Nephron progenitor cell (in vitro differentiated cells): ENCODE data around the gene COL13A1.

Experiments
- DNase-seq: peaks from one replicate; pipeline ENCODE4 v3.0.0; 2021
- H3K27ac Mint-ChIP-seq: 2 replicates; pipeline ENCODE4 v1.8.0; 2021; ENCODE audit warnings: mild to moderate bottlenecking, moderate library complexity, mixed read lengths
- H3K27me3 Mint-ChIP-seq: 2 replicates; pipeline ENCODE4 v1.8.0; 2021; ENCODE audit warnings: mild to moderate bottlenecking, low read depth, mixed read lengths; ENCODE audit not compliant: poor library complexity
- H3K36me3 Mint-ChIP-seq: 2 replicates; pipeline ENCODE4 v1.8.0; 2021; ENCODE audit warnings: low read depth, mixed read lengths
- H3K4me1 Mint-ChIP-seq: 2 replicates; pipeline ENCODE4 v1.8.0; 2021; ENCODE audit warnings: mixed read lengths
- H3K4me3 Mint-ChIP-seq: 2 replicates; pipeline ENCODE4 v1.8.0; 2021; ENCODE audit warnings: mild to moderate bottlenecking, moderate library complexity, mixed read lengths
- H3K9me3 Mint-ChIP-seq: 2 replicates; pipeline ENCODE4 v1.8.0; 2021; ENCODE audit warnings: mild to moderate bottlenecking, moderate library complexity, mixed read lengths
- TF ChIP-seq, protein P1 (sequence below): fragments of 200-600 bp; sonication (generic); IDR thresholded peaks from 2 replicates; pipeline ENCODE4 v1.5.0; 2021; ENCODE audit warnings: antibody characterized with exemption

The COL13A1 gene

DNA sequence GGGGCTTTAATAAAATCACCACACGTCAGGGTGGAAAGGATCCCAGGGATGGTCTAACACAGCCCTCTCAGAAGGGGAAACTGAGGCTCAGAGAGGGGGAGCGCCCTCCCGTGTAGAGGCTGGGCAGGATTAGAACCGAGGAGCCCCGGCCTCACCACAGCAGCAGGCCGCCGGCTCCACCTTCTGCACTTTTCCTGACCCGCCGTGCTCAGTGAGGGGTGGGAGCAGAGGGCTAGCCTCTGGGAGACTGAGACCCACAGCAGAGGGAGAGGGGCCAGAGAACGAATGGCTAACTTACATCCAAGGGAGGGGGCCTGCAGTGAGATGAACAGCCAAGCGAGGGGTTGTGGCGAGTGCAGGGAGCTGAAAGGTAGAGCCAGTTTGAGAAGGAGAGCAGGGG lies 79.5 kb downstream of the COL13A1 start:
- Mint-ChIP-seq H3K9me3 (no peaks in the 10 kb centered on the region), H3K27ac (peak overlapping the region; percentile 14), H3K4me3 (no peak overlapping the region), H3K4me1 (peaks cover 71% of the 10 kb centered on the region), H3K36me3 (no peaks in the 10 kb centered on the region), H3K27me3 (peaks cover 40% of the 10 kb centered on the region)
- DNase-seq = no peak
- TF ChIP-seq, protein P1, sequence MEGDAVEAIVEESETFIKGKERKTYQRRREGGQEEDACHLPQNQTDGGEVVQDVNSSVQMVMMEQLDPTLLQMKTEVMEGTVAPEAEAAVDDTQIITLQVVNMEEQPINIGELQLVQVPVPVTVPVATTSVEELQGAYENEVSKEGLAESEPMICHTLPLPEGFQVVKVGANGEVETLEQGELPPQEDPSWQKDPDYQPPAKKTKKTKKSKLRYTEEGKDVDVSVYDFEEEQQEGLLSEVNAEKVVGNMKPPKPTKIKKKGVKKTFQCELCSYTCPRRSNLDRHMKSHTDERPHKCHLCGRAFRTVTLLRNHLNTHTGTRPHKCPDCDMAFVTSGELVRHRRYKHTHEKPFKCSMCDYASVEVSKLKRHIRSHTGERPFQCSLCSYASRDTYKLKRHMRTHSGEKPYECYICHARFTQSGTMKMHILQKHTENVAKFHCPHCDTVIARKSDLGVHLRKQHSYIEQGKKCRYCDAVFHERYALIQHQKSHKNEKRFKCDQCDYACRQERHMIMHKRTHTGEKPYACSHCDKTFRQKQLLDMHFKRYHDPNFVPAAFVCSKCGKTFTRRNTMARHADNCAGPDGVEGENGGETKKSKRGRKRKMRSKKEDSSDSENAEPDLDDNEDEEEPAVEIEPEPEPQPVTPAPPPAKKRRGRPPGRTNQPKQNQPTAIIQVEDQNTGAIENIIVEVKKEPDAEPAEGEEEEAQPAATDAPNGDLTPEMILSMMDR = no peak

DNA sequence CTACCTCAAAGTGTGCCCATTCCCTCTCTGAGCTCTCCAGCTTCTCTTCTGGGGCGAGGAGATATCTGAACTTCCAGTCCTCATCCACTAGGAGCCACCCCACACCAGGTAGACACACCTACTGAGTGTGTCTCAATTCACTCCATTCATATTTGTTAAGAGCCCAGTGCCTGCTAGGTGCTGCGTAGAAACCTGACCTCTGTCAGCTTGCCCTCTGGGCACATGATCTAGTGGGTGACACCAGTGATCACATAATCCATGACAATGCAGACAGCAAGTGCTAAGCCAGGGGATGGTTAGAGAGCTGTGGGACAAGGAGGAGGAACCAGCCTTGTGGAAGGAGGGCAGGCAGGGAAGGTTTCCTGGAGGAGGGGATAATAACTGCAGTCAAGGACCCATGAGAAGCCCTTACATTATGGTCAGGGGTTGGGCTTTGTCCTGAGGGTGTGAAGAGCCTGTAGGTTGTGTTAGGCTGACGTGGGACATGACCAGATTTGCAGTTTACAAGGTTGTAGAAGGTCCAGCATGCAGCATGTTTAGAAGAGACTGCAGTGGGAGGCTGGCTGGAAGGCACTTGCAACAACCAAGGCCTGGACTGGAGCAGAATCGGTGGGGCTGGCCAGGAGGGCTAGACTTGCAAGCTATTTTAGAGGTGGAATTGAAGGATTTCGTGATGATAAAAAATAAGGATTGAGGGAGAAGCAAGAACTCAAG lies 81.8 kb downstream of the COL13A1 start:
- TF ChIP-seq, protein P1 = no peak
- H3K27ac Mint-ChIP-seq = no peak overlapping the region
- H3K4me1 Mint-ChIP-seq = peaks cover 58% of the 10 kb centered on the region
- H3K27me3 Mint-ChIP-seq = peaks cover 34% of the 10 kb centered on the region
- no peak overlapping the region for H3K4me3 Mint-ChIP-seq
- H3K36me3 Mint-ChIP-seq = no peaks in the 10 kb centered on the region
- DNase-seq = no peak
- H3K9me3 Mint-ChIP-seq = no peaks in the 10 kb centered on the region

DNA sequence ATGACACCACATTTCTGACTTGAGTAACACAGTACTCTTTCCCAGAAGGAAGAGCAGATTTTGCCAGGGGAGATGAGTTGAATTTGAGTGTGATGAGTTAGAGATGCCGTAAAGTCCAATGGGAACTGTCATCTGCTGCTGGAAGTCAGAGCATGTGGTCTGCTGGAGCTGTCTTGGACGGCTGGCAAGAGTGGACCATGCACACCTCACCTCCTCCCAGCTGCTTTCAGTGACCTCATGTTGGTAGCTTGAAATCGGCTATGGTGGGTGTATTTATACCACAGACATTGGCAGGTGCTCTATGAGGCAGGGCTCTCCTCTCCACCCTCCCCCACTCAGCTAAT lies 82.3 kb downstream of the COL13A1 start:
- H3K4me3 Mint-ChIP-seq = no peak overlapping the region
- TF ChIP-seq, protein P1 = no peak

DNA sequence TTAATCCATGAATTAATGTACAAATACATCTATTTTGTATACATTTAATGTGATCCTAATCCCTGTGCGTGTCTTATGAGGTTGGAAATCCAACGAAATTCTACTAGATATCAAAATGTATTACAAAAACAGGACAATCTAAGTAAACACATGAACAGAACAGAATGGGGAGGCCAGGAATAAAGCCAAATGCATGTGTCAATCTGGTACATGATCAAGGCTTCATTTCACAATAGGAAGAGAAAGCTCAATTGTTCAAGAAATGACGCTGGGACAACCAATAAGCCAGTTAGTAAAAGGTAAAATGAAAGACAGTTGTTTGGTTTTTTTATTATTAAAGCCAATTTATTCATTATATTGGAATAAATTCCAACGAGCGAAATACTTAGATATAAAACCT lies 83.0 kb downstream of the COL13A1 start:
- Mint-ChIP-seq H3K36me3 (no peaks in the 10 kb centered on the region), H3K9me3 (no peaks in the 10 kb centered on the region), H3K27me3 (peaks cover 30% of the 10 kb centered on the region), H3K4me3 (no peak overlapping the region), H3K27ac (no peak overlapping the region), H3K4me1 (peaks cover 56% of the 10 kb centered on the region)
- DNase-seq = no peak
- TF ChIP-seq, protein P1 = no peak

More for the DNA sequence above, 82.3 kb downstream of the COL13A1 start:
- peaks cover 60% of the 10 kb centered on the region for H3K4me1 Mint-ChIP-seq
- H3K36me3 Mint-ChIP-seq = no peaks in the 10 kb centered on the region
- H3K27ac Mint-ChIP-seq = no peak overlapping the region
- peaks cover 33% of the 10 kb centered on the region for H3K27me3 Mint-ChIP-seq
- no peaks in the 10 kb centered on the region for H3K9me3 Mint-ChIP-seq
- no peak for DNase-seq

DNA sequence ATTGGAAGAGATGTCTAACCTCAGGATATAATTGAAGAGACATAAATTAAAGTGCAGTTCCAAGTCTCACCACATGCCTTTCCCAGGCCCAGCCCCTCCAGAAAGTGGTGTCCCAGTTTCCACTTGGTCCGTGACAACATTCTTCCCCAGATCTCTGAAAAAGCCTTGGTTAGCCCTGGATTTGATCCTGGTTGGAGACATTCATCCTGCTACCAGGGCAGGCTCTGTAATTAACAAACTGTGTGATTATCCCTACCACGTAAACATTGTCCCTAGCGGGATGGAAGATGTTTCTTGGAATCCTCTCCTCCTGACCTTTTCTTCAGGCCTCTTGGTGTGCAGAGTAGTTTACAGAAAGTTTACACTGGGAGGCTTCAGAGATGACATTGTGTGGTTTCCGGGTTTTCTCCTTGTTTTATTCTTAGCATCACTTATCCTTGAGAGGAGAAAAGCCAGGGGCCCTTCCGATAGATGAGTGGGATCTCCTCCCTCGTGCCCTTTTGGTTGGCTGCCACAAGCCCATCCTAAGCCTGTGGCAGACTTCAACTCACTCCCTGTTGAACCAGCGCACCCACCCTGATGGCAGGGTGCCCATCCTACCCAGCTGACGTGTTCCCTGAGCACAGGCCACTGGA lies 83.8 kb downstream of the COL13A1 start:
- H3K27ac Mint-ChIP-seq = peak overlapping the region; percentile 29
- peaks cover 25% of the 10 kb centered on the region for H3K27me3 Mint-ChIP-seq
- no peak overlapping the region for H3K4me3 Mint-ChIP-seq
- H3K4me1 Mint-ChIP-seq = peaks cover 51% of the 10 kb centered on the region
- no peaks in the 10 kb centered on the region for H3K36me3 Mint-ChIP-seq
- TF ChIP-seq, protein P1 = peak; percentile 55
- no peak for DNase-seq
- H3K9me3 Mint-ChIP-seq = no peaks in the 10 kb centered on the region
